K562 (cell line): ENCODE measurements around the gene AKT1. TPM values are rescaled to one million over a fixed set of nuclear protein-coding genes. Genes with fewer than 3 reads are reported as not detected.

Experiments used
- ATAC-seq: fragments of 200-7000 bp; cut with Tn5 transposase; 3 replicates; pipeline ENCODE4 v1.9.1; 2020; ENCODE audit warnings: moderate library complexity
- BruUV-seq: library from RNA; stranded (reverse); fragments of 400-500 nt; replicated peaks from 2 replicates; lab custom pipeline; 2021; lab: Mats Ljungman, UMichigan
- CTCF ChIA-PET: fragments of 300-600 bp; formaldehyde crosslinking; extraction: SDS; loops from one replicate; lab custom pipeline; 2021; ENCODE audit warnings: low intra/inter-chr PET ratio; lab: Yijun Ruan, JAX
- POLR2A ChIA-PET: fragments of 300-600, 350-650 bp; sonication (Branson Sonifier 250); formaldehyde crosslinking; extraction: SDS; loops from one replicate; lab custom pipeline; 2021; ENCODE audit warnings: antibody characterized with exemption, inconsistent platforms; lab: Yijun Ruan, JAX
- DNase-seq, 4 experiments: peaks; one replicate each; pipeline versions ENCODE4 v3.0.0 to v3.0.0-alpha.2; 2011 to 2018; ENCODE audit warnings: low spot score in 3 of 4, mixed read lengths in 3 of 4; ENCODE audit errors: extremely low read depth in 1 of 4
- FAIRE-seq: peaks from 2 replicates; lab custom pipeline; 2011; peaks lifted over from hg19 to GRCh38; lab: Jason Lieb, UNC
- H2AFZ ChIP-seq: 2 replicates; pipeline ENCODE4 v1.6.0; 2011; ENCODE audit warnings: low read depth, low read length, control low read depth, inconsistent platforms
- H3K27ac ChIP-seq: fragments of 200-600 bp; 3 replicates; pipeline ENCODE4 v1.8.0; 2011; ENCODE audit warnings: low read depth, mild to moderate bottlenecking, control low read depth, inconsistent platforms, low read length, moderate library complexity, mixed read lengths; ENCODE audit errors: extremely low read depth
- H3K27me3 ChIP-seq, 2 experiments: fragments of 300-600 bp in 1 of 2; 2 replicates in 1 of 2; 3 replicates in 1 of 2; pipeline versions ENCODE4 v1.6.0 to v1.8.0; 2011; ENCODE audit warnings: inconsistent platforms in 2 of 2, low read length in 2 of 2, mild to moderate bottlenecking in 1 of 2, mixed read lengths in 1 of 2, moderate library complexity in 1 of 2; ENCODE audit not compliant: control insufficient read depth in 2 of 2, insufficient read depth in 2 of 2
- H3K36me3 ChIP-seq: fragments of 300-600 bp; 3 replicates; pipeline ENCODE4 v1.8.0; 2011; ENCODE audit warnings: mild to moderate bottlenecking, low read length, inconsistent platforms; ENCODE audit not compliant: control insufficient read depth, insufficient read depth
- H3K4me1 ChIP-seq, 2 experiments: fragments of 200-600 bp in 1 of 2; replicated peaks in 1 of 2; 2 replicates in 1 of 2; 3 replicates in 1 of 2; pipeline versions ENCODE4 v1.5.1 to v1.8.0; 2011; ENCODE audit warnings: inconsistent platforms in 2 of 2, low read length in 2 of 2, mild to moderate bottlenecking in 1 of 2, mixed read lengths in 1 of 2, moderate library complexity in 1 of 2; ENCODE audit not compliant: control insufficient read depth in 2 of 2, insufficient read depth in 2 of 2
- H3K4me2 ChIP-seq: 2 replicates; pipeline ENCODE4 v1.6.1; 2011; ENCODE audit warnings: low read length, control low read depth, inconsistent platforms, mixed read lengths; ENCODE audit not compliant: insufficient read depth
- H3K4me3 ChIP-seq: fragments of 200-600 bp; sonication (generic), shearing (Covaris generic); 2 replicates; pipeline ENCODE4 v1.5.1; 2016; ENCODE audit warnings: control low read depth, inconsistent platforms
- H3K79me2 ChIP-seq: fragments of 200-600 bp; 3 replicates; pipeline ENCODE4 v1.8.0; 2011; ENCODE audit warnings: low read length, inconsistent platforms; ENCODE audit not compliant: control insufficient read depth, insufficient read depth
- H3K9ac ChIP-seq, 2 experiments: 2 replicates each; pipeline versions ENCODE4 v1.6.0 to v1.6.1; 2011; ENCODE audit warnings: low read depth in 2 of 2, low read length in 2 of 2, control low read depth in 1 of 2, inconsistent platforms in 1 of 2, mild to moderate bottlenecking in 1 of 2, mixed read lengths in 1 of 2; ENCODE audit not compliant: insufficient read depth in 1 of 2
- H3K9me1 ChIP-seq: one replicate; pipeline ENCODE4 v1.6.0; 2011; ENCODE audit warnings: inconsistent platforms, mild to moderate bottlenecking, low read length, moderate library complexity; ENCODE audit not compliant: control insufficient read depth, insufficient read depth
- H3K9me3 ChIP-seq: replicated peaks from 2 replicates; pipeline ENCODE4 v1.5.1; 2011; ENCODE audit warnings: low read depth, low read length, inconsistent platforms; ENCODE audit not compliant: control insufficient read depth, insufficient read depth
- H4K20me1 ChIP-seq: replicated peaks from 2 replicates; pipeline ENCODE4 v1.6.1; 2011; ENCODE audit warnings: low read length, inconsistent platforms, mixed read lengths; ENCODE audit not compliant: control insufficient read depth, insufficient read depth
- EGR1 ChIP-seq: fragments of 450-650 bp; conservative IDR thresholded peaks from 2 replicates; pipeline ENCODE4 v1.6.1; 2017; ENCODE audit warnings: mild to moderate bottlenecking
- ETV5 ChIP-seq: sonication (generic); formaldehyde crosslinking; IDR thresholded peaks from 2 replicates; pipeline ENCODE4 v1.4.0; 2020; ENCODE audit warnings: low read depth, mild to moderate bottlenecking, missing genetic modification reagents
- SOX6 ChIP-seq: fragments of 450-650 bp; IDR thresholded peaks from 2 replicates; pipeline ENCODE4 v1.6.1; 2014; ENCODE audit warnings: mild to moderate bottlenecking
- ZNF589 ChIP-seq: fragments of 200-800 bp; sonication (Bioruptor generic); IDR thresholded peaks from 2 replicates; pipeline ENCODE4 v1.6.1; 2016; ENCODE audit warnings: low read depth, missing genetic modification characterization, missing compliant biosample characterization
- ZNF778 ChIP-seq: fragments of 450-650 bp; formaldehyde crosslinking; IDR thresholded peaks from 2 replicates; pipeline ENCODE4 v1.4.0; 2020; ENCODE audit warnings: mild to moderate bottlenecking, moderate library complexity
- WGBS: fragments of 100-300 bp; shearing (Covaris generic); methylation state at CpG from one replicate; pipeline ENCODE4 v1.1.6; 2016; ENCODE audit warnings: low coverage, mixed read lengths; ENCODE audit not compliant: insufficient coverage; ENCODE audit errors: missing lambda C conversion rate; 5-methylcytosine and 5-hydroxymethylcytosine counted together
- in situ Hi-C: fragments of 300-500 bp; cut with MboI; formaldehyde crosslinking; loops from 4 replicates; pipeline ENCODE4 v1.15.0; 2018; ENCODE audit warnings: inconsistent platforms, mixed read lengths
- intact Hi-C: fragments of 100-400 bp; cut with micrococcal nuclease; formaldehyde crosslinking; loops from 2 replicates; pipeline ENCODE4 v1.14.2; 2022
- polyA plus RNA-seq, 8 experiments: library from polyadenylated mRNA; depleted of rRNA in 4 of 8; stranded (reverse) in 5 of 8; unstranded in 3 of 8; fragments of >200 nt; fragmentation: Nextera tagmentation in 2 of 8; fragmentation: Illumina TruSeq in 1 of 8; extraction: Ambion mirVana in 2 of 8; extraction: Trizol in 1 of 8; gene quantifications; 2 replicates each; pipeline versions ENCODE4 v1.2.1 to v1.2.3, GENCODE V29; 2011 to 2014; ENCODE audit warnings: inconsistent platforms in 1 of 8, missing spikeins in 1 of 8
- total RNA-seq, 7 experiments: library from RNA; depleted of rRNA in 6 of 7; stranded (reverse); fragments of >200 nt in 6 of 7; fragmentation: Illumina TruSeq in 2 of 7; extraction: Trizol in 2 of 7; gene quantifications; 2 replicates each; pipeline versions ENCODE4 v1.2.1 to v1.2.3, GENCODE V29; 2011 to 2021; ENCODE audit warnings: low replicate concordance in 1 of 7

Gene AKT1
- total and polyA plus RNA-seq, 9 of the 15 experiments (the other 6 are each of a cell fraction or from before 2014, with no cell fraction given), result 0.49 to 132 (median 75.1) TPM

- no peak for TF ChIP-seq ZNF589
- TF ChIP-seq SOX6, result no peak
- no peak for TF ChIP-seq ETV5 (CRISPR knock-in tag)
Measured at GRCh38 chr14:104741108-104741802, 54.3 kb downstream of the AKT1 start (continued).

GRCh38 chr14:104739546-104740516 lies 55.7 kb downstream of the AKT1 start:
- Histone ChIP-seq H3K27me3 (no peaks in the 10 kb centered on the region), H3K36me3 (no peaks in the 10 kb centered on the region), H3K4me3 (no peak overlapping the region), H3K9ac (no peak overlapping the region; a peak in 1 of 4 replicates), H3K4me1 (peaks cover 0 to 40% of the 10 kb centered on the region in 2 experiments; a peak in 2 of 5 replicates), H3K27ac (no peak overlapping the region), H2AFZ (no peak overlapping the region), H4K20me1 (no peaks in the 10 kb centered on the region), H3K9me1 (no peaks in the 10 kb centered on the region), H3K79me2 (no peaks in the 10 kb centered on the region), H3K9me3 (no peaks in the 10 kb centered on the region), H3K4me2 (no peak overlapping the region)
- BruUV-seq, result no TSS peak
- WGBS, result 46% methylated on average over 22 of the region's 29 CpGs
- ChIA-PET POLR2A (interaction anchor here (0.6 kb wide), 1 partner anchor 12 kb away, joined by 3 read pairs; no protein-coding TSS in a partner anchor), CTCF (no interaction called here)
- DNase-seq (no peak), ATAC-seq (no peak), FAIRE-seq (no peak)
- intact Hi-C loops, result no loop called here
- in situ Hi-C loops, result no loop called here
- TF ChIP-seq EGR1 (peak; percentile 59), ZNF778 (no peak)
